ENCODE measurements around the gene NDUFB1.

DNA sequence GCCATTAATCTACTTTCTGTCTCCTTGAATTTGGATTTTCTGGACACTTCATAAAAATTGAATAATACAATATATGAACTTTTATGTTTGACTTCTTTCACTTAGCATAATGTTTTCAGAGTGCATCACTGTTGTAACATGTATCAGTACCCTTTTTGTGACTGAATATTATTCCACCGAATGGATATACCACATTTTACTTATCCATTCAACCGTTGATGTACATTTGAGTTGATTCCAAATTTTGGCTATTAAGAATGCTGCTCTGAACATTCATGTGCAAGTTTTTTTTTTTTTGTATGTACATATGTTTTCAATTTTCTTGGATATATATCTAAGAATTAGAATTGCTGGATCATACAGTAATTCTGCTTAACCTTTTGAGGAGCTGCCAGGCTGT lies 43.5 kb upstream of the NDUFB1 start:
- TF ChIP-seq EZH2phosphoT487 (IDR thresholded peaks at IDR 0.05; ENCODE audit: borderline replicate concordance, low read length), result no peak
- TF ChIP-seq, protein P1, sequence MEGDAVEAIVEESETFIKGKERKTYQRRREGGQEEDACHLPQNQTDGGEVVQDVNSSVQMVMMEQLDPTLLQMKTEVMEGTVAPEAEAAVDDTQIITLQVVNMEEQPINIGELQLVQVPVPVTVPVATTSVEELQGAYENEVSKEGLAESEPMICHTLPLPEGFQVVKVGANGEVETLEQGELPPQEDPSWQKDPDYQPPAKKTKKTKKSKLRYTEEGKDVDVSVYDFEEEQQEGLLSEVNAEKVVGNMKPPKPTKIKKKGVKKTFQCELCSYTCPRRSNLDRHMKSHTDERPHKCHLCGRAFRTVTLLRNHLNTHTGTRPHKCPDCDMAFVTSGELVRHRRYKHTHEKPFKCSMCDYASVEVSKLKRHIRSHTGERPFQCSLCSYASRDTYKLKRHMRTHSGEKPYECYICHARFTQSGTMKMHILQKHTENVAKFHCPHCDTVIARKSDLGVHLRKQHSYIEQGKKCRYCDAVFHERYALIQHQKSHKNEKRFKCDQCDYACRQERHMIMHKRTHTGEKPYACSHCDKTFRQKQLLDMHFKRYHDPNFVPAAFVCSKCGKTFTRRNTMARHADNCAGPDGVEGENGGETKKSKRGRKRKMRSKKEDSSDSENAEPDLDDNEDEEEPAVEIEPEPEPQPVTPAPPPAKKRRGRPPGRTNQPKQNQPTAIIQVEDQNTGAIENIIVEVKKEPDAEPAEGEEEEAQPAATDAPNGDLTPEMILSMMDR (IDR thresholded peaks at IDR 0.05; ENCODE audit: low read depth, low read length, poor library complexity, severe bottlenecking), result no peak
